OCI-LY3 (cell line): Measurements from ENCODE around the gene ANTXR2.

Experiments
- CTCF ChIP-seq: fragments of 200-600, 300-600 bp; sonication (generic); IDR thresholded peaks from 2 replicates; pipeline ENCODE4 v1.5.1; 2014; ENCODE audit warnings: antibody characterized with exemption, low read length, low read depth
- EZH2phosphoT487 ChIP-seq: fragments of 200-600 bp; shearing (Covaris generic); IDR thresholded peaks from 2 replicates; pipeline ENCODE4 v1.6.1; 2018; ENCODE audit warnings: antibody characterized with exemption, mixed run types, low read depth

GRCh38 chr4:80043541-80043940 is 29.5 kb downstream of the ANTXR2 start:
- TF ChIP-seq CTCF = no peak
- TF ChIP-seq EZH2phosphoT487 = no peak
